ENCODE results near the gene CRYGD. TPM values are rescaled to one million over a fixed set of nuclear protein-coding genes. Genes with fewer than 3 reads are reported as not detected.

CRYGD gene
- total and polyA plus RNA-seq, 2 of the 4 experiments (the other 2 are of a cell fraction): not detected

DNA sequence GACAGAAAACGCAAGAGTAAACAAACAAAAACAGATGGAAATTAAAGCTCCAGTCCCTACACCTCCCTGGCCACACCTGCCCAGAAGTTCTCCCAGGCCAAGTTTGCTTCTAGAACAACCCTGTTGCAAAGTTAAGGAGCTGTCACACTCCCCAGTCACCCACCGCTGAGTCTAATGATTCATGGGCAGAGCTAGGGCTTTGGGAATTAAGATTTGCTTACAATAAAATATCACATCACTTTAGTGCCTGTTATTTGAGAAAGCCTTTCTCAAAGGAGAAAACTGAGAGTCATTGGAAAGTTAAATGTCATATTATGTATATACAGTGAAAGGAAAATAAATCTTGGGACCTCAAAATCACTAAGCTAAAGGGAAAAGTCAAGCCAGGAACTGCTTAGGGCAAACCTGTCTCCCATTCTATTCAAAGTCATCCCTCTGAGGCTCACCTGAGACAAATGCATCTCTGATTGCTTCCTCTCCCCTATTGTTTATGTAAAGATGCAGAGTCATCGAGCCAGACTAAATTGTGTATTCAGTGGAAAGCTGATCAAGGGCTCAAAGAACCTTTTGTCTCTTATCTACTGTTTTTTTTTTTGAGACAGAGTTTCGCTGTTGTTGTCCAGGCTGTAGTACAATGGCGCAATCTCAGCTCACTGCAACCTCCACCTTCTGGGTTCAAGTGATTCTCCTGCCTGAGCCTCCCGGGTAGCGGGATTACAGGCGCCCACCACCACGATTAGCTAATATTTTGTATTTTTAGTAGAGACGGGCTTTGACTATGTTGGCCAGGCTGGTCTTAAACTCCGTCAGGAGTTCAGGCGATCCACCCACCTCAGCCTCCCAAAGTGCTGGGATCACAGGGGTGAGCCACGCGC is 18.8 kb upstream of the CRYGD start (continued):
- TF ChIP-seq NFE2L2 (IDR thresholded peaks at IDR 0.05; ENCODE audit: low read depth, low read length): no peak

GRCh38 chr2:208142240-208142924 is 18.1 kb upstream of the CRYGD start:
- no peak overlapping the region for H3K18ac ChIP-seq (ENCODE audit: low read depth, low read length)
- H3K4me3 ChIP-seq (ENCODE audit: insufficient read depth, low read depth, low read length): no peak overlapping the region
- POLR2A ChIA-PET (ENCODE audit: unreplicated experiment): no interaction called here
- no peak overlapping the region for H3K4me2 ChIP-seq (ENCODE audit: low read depth, low read length)
- H3K14ac ChIP-seq (replicated peaks; ENCODE audit: low read depth, low read length): no peak overlapping the region
- no peak overlapping the region for H3K4ac ChIP-seq (ENCODE audit: low read depth, low read length)
- no peaks in the 10 kb centered on the region for H3K79me1 ChIP-seq (ENCODE audit: low read depth in 1 of 2, low read length in 2 of 2)
- intact Hi-C loops (cut with micrococcal nuclease): no loop called here
- H3K9me1 ChIP-seq (ENCODE audit: insufficient read depth, low read length): no peaks in the 10 kb centered on the region
- CTCF ChIA-PET: interaction anchor here (0.8 to 1.1 kb wide), 2 partner anchors 15 to 396 kb away, joined by 3 to 7 read pairs; no protein-coding TSS in a partner anchor
- 17% methylated on average over 2 of the region's 8 CpGs; no CpG with 5 or more reads in 1 of the 2 experiments for WGBS, 2 experiments (ENCODE audit: extremely low coverage in 2 of 2, insufficient read length in 1 of 2)
- in situ Hi-C loops (cut with MboI; ENCODE audit: low sequenced_read_pairs): no loop called here
- H2BK20ac ChIP-seq (ENCODE audit: low read depth, low read length): no peak overlapping the region
- H4K20me1 ChIP-seq (ENCODE audit: insufficient read depth, low read length): no peaks in the 10 kb centered on the region
- no peak overlapping the region for H2AK9ac ChIP-seq (replicated peaks; ENCODE audit: low read depth, low read length, poor library complexity)
- no peak overlapping the region for H4K5ac ChIP-seq (ENCODE audit: low read depth, low read length)
- H3K36me3 ChIP-seq (ENCODE audit: control insufficient read depth, insufficient read depth, low read length): no peaks in the 10 kb centered on the region
- dilution Hi-C loops (cut with HindIII; ENCODE audit: low sequenced_read_pairs, unreplicated experiment): no loop called here
- H4K91ac ChIP-seq (ENCODE audit: insufficient read depth, low read depth, low read length): no peak overlapping the region
- no peak overlapping the region for H2BK5ac ChIP-seq (ENCODE audit: low read depth, low read length, poor library complexity, severe bottlenecking)
- H3K9me3 ChIP-seq (ENCODE audit: control insufficient read depth, insufficient read depth, low read length): no peaks in the 10 kb centered on the region
- no peak overlapping the region for H3K23ac ChIP-seq (ENCODE audit: low read depth, low read length)
- H3K27ac ChIP-seq (ENCODE audit: insufficient read depth, low read length): no peak overlapping the region
- ATAC-seq (ENCODE audit: low read depth): no peak
- DNase-seq: peak; percentile 4
- no peak overlapping the region for H2BK120ac ChIP-seq (ENCODE audit: low read depth, low read length)
- H3K56ac ChIP-seq (ENCODE audit: extremely low read depth, insufficient read depth, low read length): no peak overlapping the region
- H3K27me3 ChIP-seq (ENCODE audit: control insufficient read depth, insufficient read depth, low read length): 0 out of 2 replicates have a peak, but pooled peaks cover 2% of the 10 kb centered on the region
- H3K4me1 ChIP-seq (ENCODE audit: control insufficient read depth, insufficient read depth, low read length): no peaks in the 10 kb centered on the region
- no peak overlapping the region for H4K8ac ChIP-seq (ENCODE audit: low read depth in 2 of 2, low read length in 2 of 2)
- H2AK5ac ChIP-seq (ENCODE audit: low read depth, low read length): no peak overlapping the region
- no peak overlapping the region for H3K9ac ChIP-seq (ENCODE audit: low read depth, low read length)
- no peak overlapping the region for H2BK15ac ChIP-seq (ENCODE audit: low read depth, low read length)
- H2AFZ ChIP-seq (replicated peaks; ENCODE audit: low read length, poor library complexity): no peak overlapping the region
- no peak for TF ChIP-seq CTCF (conservative IDR thresholded peaks at IDR 0.05; ENCODE audit: low read depth, low read length)
- BruUV-seq (replicated peaks): no TSS peak

Data from IMR-90 (cell line).